ENCODE measurements around the gene SEMA4A.

DNA sequence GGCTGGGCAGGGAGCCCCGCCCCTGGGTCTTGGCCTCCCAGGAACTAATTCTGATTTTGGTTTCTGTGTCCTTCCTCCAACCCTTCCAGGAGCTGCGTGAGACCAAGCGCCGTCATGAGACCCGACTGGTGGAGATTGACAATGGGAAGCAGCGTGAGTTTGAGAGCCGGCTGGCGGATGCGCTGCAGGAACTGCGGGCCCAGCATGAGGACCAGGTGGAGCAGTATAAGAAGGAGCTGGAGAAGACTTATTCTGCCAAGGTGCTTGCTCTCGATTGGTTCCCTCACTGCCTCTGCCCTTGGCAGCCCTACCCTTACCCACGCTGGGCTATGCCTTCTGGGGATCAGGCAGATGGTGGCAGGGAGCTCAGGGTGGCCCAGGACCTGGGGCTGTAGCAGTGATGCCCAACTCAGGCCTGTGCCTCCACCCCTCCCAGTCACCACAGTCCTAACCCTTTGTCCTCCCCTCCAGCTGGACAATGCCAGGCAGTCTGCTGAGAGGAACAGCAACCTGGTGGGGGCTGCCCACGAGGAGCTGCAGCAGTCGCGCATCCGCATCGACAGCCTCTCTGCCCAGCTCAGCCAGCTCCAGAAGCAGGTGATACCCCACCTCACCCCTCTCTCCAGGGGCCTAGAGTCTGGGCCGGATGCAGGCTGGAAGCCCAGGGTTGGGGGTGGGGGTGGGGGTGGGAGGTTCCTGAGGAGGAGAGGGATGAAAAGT is 18.5 kb upstream of the SEMA4A start:
- TF ChIP-seq, protein P1, sequence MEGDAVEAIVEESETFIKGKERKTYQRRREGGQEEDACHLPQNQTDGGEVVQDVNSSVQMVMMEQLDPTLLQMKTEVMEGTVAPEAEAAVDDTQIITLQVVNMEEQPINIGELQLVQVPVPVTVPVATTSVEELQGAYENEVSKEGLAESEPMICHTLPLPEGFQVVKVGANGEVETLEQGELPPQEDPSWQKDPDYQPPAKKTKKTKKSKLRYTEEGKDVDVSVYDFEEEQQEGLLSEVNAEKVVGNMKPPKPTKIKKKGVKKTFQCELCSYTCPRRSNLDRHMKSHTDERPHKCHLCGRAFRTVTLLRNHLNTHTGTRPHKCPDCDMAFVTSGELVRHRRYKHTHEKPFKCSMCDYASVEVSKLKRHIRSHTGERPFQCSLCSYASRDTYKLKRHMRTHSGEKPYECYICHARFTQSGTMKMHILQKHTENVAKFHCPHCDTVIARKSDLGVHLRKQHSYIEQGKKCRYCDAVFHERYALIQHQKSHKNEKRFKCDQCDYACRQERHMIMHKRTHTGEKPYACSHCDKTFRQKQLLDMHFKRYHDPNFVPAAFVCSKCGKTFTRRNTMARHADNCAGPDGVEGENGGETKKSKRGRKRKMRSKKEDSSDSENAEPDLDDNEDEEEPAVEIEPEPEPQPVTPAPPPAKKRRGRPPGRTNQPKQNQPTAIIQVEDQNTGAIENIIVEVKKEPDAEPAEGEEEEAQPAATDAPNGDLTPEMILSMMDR (conservative IDR thresholded peaks at IDR 0.05; ENCODE audit: low read length) = no peak
- no peak for TF ChIP-seq EZH2phosphoT487 (IDR thresholded peaks at IDR 0.05; ENCODE audit: borderline replicate concordance, low read depth, low read length)
